K562 (cell line): Measurements from ENCODE around the gene ANO10. TPM values are rescaled to one million over a fixed set of nuclear protein-coding genes. Genes with fewer than 3 reads are reported as not detected.
A peak's percentile ranks its signal among the peaks of the same experiment; 100 is the strongest.

Experiments
- CHCHD3 ChIP-seq: fragments of 250-450 bp; sonication (Bioruptor Pico); IDR thresholded peaks from 2 replicates; pipeline ENCODE4 v2.1.2; 2022; ENCODE audit warnings: mild to moderate bottlenecking
- DDX20 ChIP-seq: fragments of 450-650 bp; IDR thresholded peaks from 2 replicates; pipeline ENCODE4 v1.6.1; 2016; ENCODE audit warnings: missing genetic modification characterization, low read depth, mild to moderate bottlenecking, missing compliant biosample characterization, moderate library complexity
- DMBX1 ChIP-seq: fragments of 250-450 bp; sonication (Bioruptor Pico); IDR thresholded peaks from 2 replicates; pipeline ENCODE4 v1.8.0; 2022; ENCODE audit warnings: inconsistent platforms, mild to moderate bottlenecking, moderate library complexity, borderline replicate concordance
- ETV1 ChIP-seq: fragments of 450-650 bp; conservative IDR thresholded peaks from 2 replicates; pipeline ENCODE4 v1.6.1; 2016; ENCODE audit warnings: missing genetic modification characterization, control low read depth, low read depth, missing compliant biosample characterization
- HIVEP1 ChIP-seq: fragments of 250-450 bp; sonication (Bioruptor Pico); IDR thresholded peaks from 2 replicates; pipeline ENCODE4 v1.4.0; 2020; ENCODE audit warnings: mild to moderate bottlenecking
- ILF3 ChIP-seq: fragments of 450-650 bp; IDR thresholded peaks from 2 replicates; pipeline ENCODE4 v1.6.1; 2018; ENCODE audit warnings: antibody characterized with exemption, mild to moderate bottlenecking, moderate library complexity, borderline replicate concordance
- KLF6 ChIP-seq: fragments of 250-450 bp; sonication (Bioruptor Pico); IDR thresholded peaks from 2 replicates; pipeline ENCODE4 v1.4.0; 2020; ENCODE audit warnings: mild to moderate bottlenecking, moderate library complexity, borderline replicate concordance
- MECOM ChIP-seq: fragments of 250-450 bp; sonication (Bioruptor Pico); IDR thresholded peaks from 2 replicates; pipeline ENCODE4 v1.8.0; 2022; ENCODE audit warnings: inconsistent platforms
- NFXL1 ChIP-seq: fragments of 450-650 bp; formaldehyde crosslinking; IDR thresholded peaks from 2 replicates; pipeline ENCODE4 v1.4.0; 2021; ENCODE audit warnings: mild to moderate bottlenecking
- NR2C1 ChIP-seq, 2 experiments: fragments of 450-650 bp; IDR thresholded peaks; 2 replicates each; pipeline ENCODE4 v1.6.1; 2017; ENCODE audit warnings: mild to moderate bottlenecking in 2 of 2, antibody characterized with exemption in 1 of 2, inconsistent platforms in 1 of 2, missing compliant biosample characterization in 1 of 2, missing genetic modification characterization in 1 of 2
- NR2C2 ChIP-seq, 2 experiments: fragments of 200-800 bp in 1 of 2; sonication (Bioruptor generic) in 1 of 2; sonication (generic) in 1 of 2; formaldehyde crosslinking in 1 of 2; IDR thresholded peaks; 2 replicates each; pipeline versions ENCODE4 v1.6.1 to v1.8.0; 2016 to 2022; ENCODE audit warnings: mild to moderate bottlenecking in 1 of 2, missing compliant biosample characterization in 1 of 2, missing genetic modification characterization in 1 of 2, missing genetic modification reagents in 1 of 2
- NR4A1 ChIP-seq, 2 experiments: fragments of 250-450 bp in 1 of 2; fragments of 450-650 bp in 1 of 2; sonication (Bioruptor Pico) in 1 of 2; IDR thresholded peaks; 2 replicates each; pipeline versions ENCODE4 v1.4.0 to v1.6.1; 2016 to 2020; ENCODE audit warnings: mild to moderate bottlenecking in 2 of 2, missing compliant biosample characterization in 1 of 2, missing genetic modification characterization in 1 of 2, moderate library complexity in 1 of 2
- PTRF ChIP-seq: fragments of 450-650 bp; IDR thresholded peaks from 2 replicates; pipeline ENCODE4 v1.6.1; 2016; ENCODE audit warnings: mild to moderate bottlenecking, missing genetic modification characterization, missing compliant biosample characterization
- ZNF174 ChIP-seq: fragments of 250-450 bp; sonication (Bioruptor Pico); IDR thresholded peaks from 2 replicates; pipeline ENCODE4 v1.4.0; 2020; ENCODE audit warnings: mild to moderate bottlenecking
- ZNF584 ChIP-seq: fragments of 200-800 bp; sonication (Bioruptor generic); IDR thresholded peaks from 2 replicates; pipeline ENCODE4 v1.6.1; 2016; ENCODE audit warnings: low read depth, mild to moderate bottlenecking, missing genetic modification characterization, missing compliant biosample characterization
- ZNF589 ChIP-seq: fragments of 200-800 bp; sonication (Bioruptor generic); IDR thresholded peaks from 2 replicates; pipeline ENCODE4 v1.6.1; 2016; ENCODE audit warnings: low read depth, missing genetic modification characterization, missing compliant biosample characterization
- ZNF79 ChIP-seq: fragments of 250-450 bp; sonication (Bioruptor Pico); IDR thresholded peaks from 2 replicates; pipeline ENCODE4 v1.4.0; 2020; ENCODE audit warnings: low read depth, mild to moderate bottlenecking, moderate library complexity
- polyA plus RNA-seq, 8 experiments: library from polyadenylated mRNA; depleted of rRNA in 4 of 8; stranded (reverse) in 5 of 8; unstranded in 3 of 8; fragments of >200 nt; fragmentation: Nextera tagmentation in 2 of 8; fragmentation: Illumina TruSeq in 1 of 8; extraction: Ambion mirVana in 2 of 8; extraction: Trizol in 1 of 8; gene quantifications; 2 replicates each; pipeline versions ENCODE4 v1.2.1 to v1.2.3, GENCODE V29; 2011 to 2014; ENCODE audit warnings: inconsistent platforms in 1 of 8, missing spikeins in 1 of 8
- total RNA-seq, 7 experiments: library from RNA; depleted of rRNA in 6 of 7; stranded (reverse); fragments of >200 nt in 6 of 7; fragmentation: Illumina TruSeq in 2 of 7; extraction: Trizol in 2 of 7; gene quantifications; 2 replicates each; pipeline versions ENCODE4 v1.2.1 to v1.2.3, GENCODE V29; 2011 to 2021; ENCODE audit warnings: low replicate concordance in 1 of 7
- TF ChIP-seq, protein P1 (sequence below): fragments of 450-650 bp; IDR thresholded peaks from 2 replicates; pipeline ENCODE4 v1.6.1; 2017; ENCODE audit warnings: antibody characterized with exemption, mild to moderate bottlenecking
- TF ChIP-seq, protein P2 (sequence below): fragments of 200-400 bp; formaldehyde crosslinking; IDR thresholded peaks from 2 replicates; pipeline ENCODE4 v1.6.1; 2017; ENCODE audit warnings: mild to moderate bottlenecking, low read depth, low read length, moderate library complexity
- TF ChIP-seq, protein P3 (sequence below), 2 experiments: fragments of 250-450 bp in 1 of 2; fragments of 450-650 bp in 1 of 2; sonication (Bioruptor Pico) in 1 of 2; IDR thresholded peaks; 2 replicates each; pipeline versions ENCODE4 v1.6.1 to v1.8.0; 2016 to 2021; ENCODE audit warnings: mild to moderate bottlenecking in 2 of 2, moderate library complexity in 2 of 2, missing compliant biosample characterization in 1 of 2, missing genetic modification characterization in 1 of 2

ANO10 gene
- total and polyA plus RNA-seq, 9 of the 15 experiments (the other 6 are each of a cell fraction or from before 2014, with no cell fraction given), result 6.4 to 46.0 (median 32.3) TPM

DNA sequence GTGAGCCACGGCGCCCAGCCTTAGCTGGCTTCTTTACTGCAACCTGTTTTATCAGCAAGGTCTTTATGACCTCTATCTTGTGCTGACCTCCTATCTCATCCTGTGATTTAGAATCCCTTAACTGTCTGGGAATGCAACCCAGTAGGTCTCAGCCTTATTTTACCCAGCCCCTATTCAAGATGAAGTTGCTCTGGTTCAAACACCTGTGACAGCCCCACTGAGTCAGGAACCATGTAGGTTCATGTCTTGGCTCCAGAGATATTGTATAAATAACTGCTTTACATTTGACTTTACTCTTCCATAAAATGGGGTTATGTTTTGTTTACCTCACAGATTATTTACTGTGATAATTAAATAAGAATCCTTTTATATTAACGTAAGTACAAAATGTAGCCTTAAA, 27.1 kb upstream of the ANO10 start (continued):
- no peak for TF ChIP-seq NR4A1 (CRISPR knock-in tag; IDR thresholded peaks at IDR 0.05)
- peak; percentile 42 for TF ChIP-seq NR4A1 (tag; IDR thresholded peaks at IDR 0.05)
- TF ChIP-seq ZNF174 (CRISPR knock-in tag), result no peak
- TF ChIP-seq ILF3, result no peak
- TF ChIP-seq, protein P1, sequence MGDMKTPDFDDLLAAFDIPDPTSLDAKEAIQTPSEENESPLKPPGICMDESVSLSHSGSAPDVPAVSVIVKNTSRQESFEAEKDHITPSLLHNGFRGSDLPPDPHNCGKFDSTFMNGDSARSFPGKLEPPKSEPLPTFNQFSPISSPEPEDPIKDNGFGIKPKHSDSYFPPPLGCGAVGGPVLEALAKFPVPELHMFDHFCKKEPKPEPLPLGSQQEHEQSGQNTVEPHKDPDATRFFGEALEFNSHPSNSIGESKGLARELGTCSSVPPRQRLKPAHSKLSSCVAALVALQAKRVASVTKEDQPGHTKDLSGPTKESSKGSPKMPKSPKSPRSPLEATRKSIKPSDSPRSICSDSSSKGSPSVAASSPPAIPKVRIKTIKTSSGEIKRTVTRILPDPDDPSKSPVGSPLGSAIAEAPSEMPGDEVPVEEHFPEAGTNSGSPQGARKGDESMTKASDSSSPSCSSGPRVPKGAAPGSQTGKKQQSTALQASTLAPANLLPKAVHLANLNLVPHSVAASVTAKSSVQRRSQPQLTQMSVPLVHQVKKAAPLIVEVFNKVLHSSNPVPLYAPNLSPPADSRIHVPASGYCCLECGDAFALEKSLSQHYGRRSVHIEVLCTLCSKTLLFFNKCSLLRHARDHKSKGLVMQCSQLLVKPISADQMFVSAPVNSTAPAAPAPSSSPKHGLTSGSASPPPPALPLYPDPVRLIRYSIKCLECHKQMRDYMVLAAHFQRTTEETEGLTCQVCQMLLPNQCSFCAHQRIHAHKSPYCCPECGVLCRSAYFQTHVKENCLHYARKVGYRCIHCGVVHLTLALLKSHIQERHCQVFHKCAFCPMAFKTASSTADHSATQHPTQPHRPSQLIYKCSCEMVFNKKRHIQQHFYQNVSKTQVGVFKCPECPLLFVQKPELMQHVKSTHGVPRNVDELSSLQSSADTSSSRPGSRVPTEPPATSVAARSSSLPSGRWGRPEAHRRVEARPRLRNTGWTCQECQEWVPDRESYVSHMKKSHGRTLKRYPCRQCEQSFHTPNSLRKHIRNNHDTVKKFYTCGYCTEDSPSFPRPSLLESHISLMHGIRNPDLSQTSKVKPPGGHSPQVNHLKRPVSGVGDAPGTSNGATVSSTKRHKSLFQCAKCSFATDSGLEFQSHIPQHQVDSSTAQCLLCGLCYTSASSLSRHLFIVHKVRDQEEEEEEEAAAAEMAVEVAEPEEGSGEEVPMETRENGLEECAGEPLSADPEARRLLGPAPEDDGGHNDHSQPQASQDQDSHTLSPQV, result peak; percentile 29; the same call in 1 of the 2 replicates
- TF ChIP-seq MECOM (CRISPR knock-in tag), result peak; percentile 77
- peak; percentile 25; the same call in 1 of the 2 replicates for TF ChIP-seq ETV1
- TF ChIP-seq NR2C2 (CRISPR knock-in tag; IDR thresholded peaks at IDR 0.05), result no peak
- 0 out of 2 replicates have a peak, but pooled peaks have one; percentile 6 for TF ChIP-seq NR2C2 (tag; IDR thresholded peaks at IDR 0.05)
- TF ChIP-seq, protein P2, sequence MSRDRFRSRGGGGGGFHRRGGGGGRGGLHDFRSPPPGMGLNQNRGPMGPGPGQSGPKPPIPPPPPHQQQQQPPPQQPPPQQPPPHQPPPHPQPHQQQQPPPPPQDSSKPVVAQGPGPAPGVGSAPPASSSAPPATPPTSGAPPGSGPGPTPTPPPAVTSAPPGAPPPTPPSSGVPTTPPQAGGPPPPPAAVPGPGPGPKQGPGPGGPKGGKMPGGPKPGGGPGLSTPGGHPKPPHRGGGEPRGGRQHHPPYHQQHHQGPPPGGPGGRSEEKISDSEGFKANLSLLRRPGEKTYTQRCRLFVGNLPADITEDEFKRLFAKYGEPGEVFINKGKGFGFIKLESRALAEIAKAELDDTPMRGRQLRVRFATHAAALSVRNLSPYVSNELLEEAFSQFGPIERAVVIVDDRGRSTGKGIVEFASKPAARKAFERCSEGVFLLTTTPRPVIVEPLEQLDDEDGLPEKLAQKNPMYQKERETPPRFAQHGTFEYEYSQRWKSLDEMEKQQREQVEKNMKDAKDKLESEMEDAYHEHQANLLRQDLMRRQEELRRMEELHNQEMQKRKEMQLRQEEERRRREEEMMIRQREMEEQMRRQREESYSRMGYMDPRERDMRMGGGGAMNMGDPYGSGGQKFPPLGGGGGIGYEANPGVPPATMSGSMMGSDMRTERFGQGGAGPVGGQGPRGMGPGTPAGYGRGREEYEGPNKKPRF, result no peak
- TF ChIP-seq NFXL1, result peak; percentile 23; the same call in 1 of the 2 replicates
- peak; percentile 93 for TF ChIP-seq DMBX1 (CRISPR knock-in tag)
- peak; percentile 18; the same call in 1 of the 2 replicates for TF ChIP-seq ZNF589 (CRISPR knock-in tag)
- 0 out of 2 replicates have a peak, but pooled peaks have one; percentile 27 for TF ChIP-seq HIVEP1 (CRISPR knock-in tag)
- 0 out of 2 replicates have a peak, but pooled peaks have one; percentile 5 for TF ChIP-seq ZNF79 (CRISPR knock-in tag)
- no peak for TF ChIP-seq NR2C1 (IDR thresholded peaks at IDR 0.05)
- peak; percentile 47 for TF ChIP-seq NR2C1 (tag; IDR thresholded peaks at IDR 0.05)
- TF ChIP-seq KLF6, result peak; percentile 37; the same call in 1 of the 2 replicates
- TF ChIP-seq, protein P3, sequence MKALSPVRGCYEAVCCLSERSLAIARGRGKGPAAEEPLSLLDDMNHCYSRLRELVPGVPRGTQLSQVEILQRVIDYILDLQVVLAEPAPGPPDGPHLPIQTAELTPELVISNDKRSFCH (CRISPR knock-in tag; IDR thresholded peaks at IDR 0.05), result 0 out of 2 replicates have a peak, but pooled peaks have one; percentile 44
- TF ChIP-seq, protein P3 (tag; IDR thresholded peaks at IDR 0.05), result no peak
- TF ChIP-seq ZNF584 (CRISPR knock-in tag), result peak; percentile 65; the same call in 1 of the 2 replicates
- no peak for TF ChIP-seq CHCHD3 (CRISPR knock-in tag)
- peak; percentile 68 for TF ChIP-seq PTRF (tag)
- peak; percentile 71 for TF ChIP-seq DDX20
